HEK293 (cell line): ENCODE results near the gene IGSF1.

Experiments used
- CTCF ChIA-PET: fragments of 350-600 bp; formaldehyde crosslinking; extraction: SDS; loops from one replicate; lab custom pipeline; 2021; ENCODE audit warnings: antibody characterized with exemption; lab: Yijun Ruan, JAX
- POLR2A ChIA-PET: fragments of 300-600 bp; formaldehyde crosslinking; extraction: SDS; loops from one replicate; lab custom pipeline; 2020; ENCODE audit warnings: antibody characterized with exemption, inconsistent platforms; lab: Yijun Ruan, JAX
- H3K27ac ChIP-seq: fragments of 200-500 bp; sonication (Bioruptor generic); 2 replicates; pipeline ENCODE4 v1.5.1; 2014; ENCODE audit warnings: low read depth, low read length, control low read depth, inconsistent platforms; ENCODE audit errors: extremely low read depth
- H3K36me3 ChIP-seq, 2 experiments: fragments of 200-500 bp in 1 of 2; sonication (Bioruptor generic) in 1 of 2; 1 replicate in 1 of 2; 2 replicates in 1 of 2; pipeline ENCODE4 v1.5.1; 2014 to 2017; ENCODE audit warnings: inconsistent platforms in 2 of 2, low read length in 2 of 2; ENCODE audit not compliant: control insufficient read depth in 2 of 2, insufficient read depth in 1 of 2
- H3K4me1 ChIP-seq: fragments of 200-500 bp; sonication (Bioruptor generic); 2 replicates; pipeline ENCODE4 v1.5.1; 2014; ENCODE audit warnings: mild to moderate bottlenecking, low read length, inconsistent platforms; ENCODE audit not compliant: control insufficient read depth, insufficient read depth
- H3K4me3 ChIP-seq: 2 replicates; pipeline ENCODE4 v1.5.1; 2011; ENCODE audit warnings: low read depth, mild to moderate bottlenecking, control low read depth, low read length, moderate library complexity
- H3K9me3 ChIP-seq: fragments of 200-500 bp; sonication (Bioruptor generic); 2 replicates; pipeline ENCODE4 v1.5.1; 2014; ENCODE audit warnings: low read depth, low read length, inconsistent platforms; ENCODE audit not compliant: control insufficient read depth, insufficient read depth
- GLIS2 ChIP-seq: fragments of 450-650 bp; formaldehyde crosslinking; IDR thresholded peaks from 2 replicates; pipeline ENCODE4 v1.5.1; 2016; ENCODE audit warnings: missing biosample characterization, missing genetic modification characterization
- SP2 ChIP-seq: fragments of 450-650 bp; formaldehyde crosslinking; IDR thresholded peaks from 2 replicates; pipeline ENCODE4 v1.5.1; 2016; ENCODE audit warnings: missing biosample characterization, missing genetic modification characterization
- ZFP69B ChIP-seq: fragments of 450-650 bp; formaldehyde crosslinking; IDR thresholded peaks from 2 replicates; pipeline ENCODE4 v1.5.1; 2016; ENCODE audit warnings: missing biosample characterization, missing genetic modification characterization
- ZNF146 ChIP-seq: fragments of 450-650 bp; formaldehyde crosslinking; IDR thresholded peaks from 2 replicates; pipeline ENCODE4 v1.5.1; 2016; ENCODE audit warnings: missing biosample characterization, missing genetic modification characterization
- ZNF280C ChIP-seq: fragments of 450-650 bp; formaldehyde crosslinking; IDR thresholded peaks from 2 replicates; pipeline ENCODE4 v1.5.1; 2016; ENCODE audit warnings: missing biosample characterization, missing genetic modification characterization
- ZNF324 ChIP-seq: fragments of 450-650 bp; formaldehyde crosslinking; IDR thresholded peaks from 2 replicates; pipeline ENCODE4 v1.5.1; 2016; ENCODE audit warnings: missing biosample characterization, missing genetic modification characterization
- ZNF433 ChIP-seq: fragments of 450-650 bp; formaldehyde crosslinking; IDR thresholded peaks from 2 replicates; pipeline ENCODE4 v1.5.1; 2016; ENCODE audit warnings: missing biosample characterization, missing genetic modification characterization, low read depth
- ZNF514 ChIP-seq: fragments of 450-650 bp; formaldehyde crosslinking; IDR thresholded peaks from 2 replicates; pipeline ENCODE4 v1.5.1; 2016; ENCODE audit warnings: missing biosample characterization, missing genetic modification characterization
- ZNF580 ChIP-seq: fragments of 450-650 bp; formaldehyde crosslinking; IDR thresholded peaks from 2 replicates; pipeline ENCODE4 v1.5.1; 2016; ENCODE audit warnings: missing biosample characterization, missing genetic modification characterization
- ZNF600 ChIP-seq: fragments of 450-650 bp; formaldehyde crosslinking; IDR thresholded peaks from 2 replicates; pipeline ENCODE4 v1.5.1; 2016; ENCODE audit warnings: missing biosample characterization, missing genetic modification characterization
- ZNF624 ChIP-seq: fragments of 450-650 bp; formaldehyde crosslinking; IDR thresholded peaks from 2 replicates; pipeline ENCODE4 v1.5.1; 2017; ENCODE audit warnings: missing biosample characterization, missing genetic modification characterization
- ZSCAN16 ChIP-seq: fragments of 450-650 bp; formaldehyde crosslinking; IDR thresholded peaks from 2 replicates; pipeline ENCODE4 v1.5.1; 2016; ENCODE audit warnings: missing biosample characterization, missing genetic modification characterization
- TF ChIP-seq, protein P1 (sequence below): fragments of 450-650 bp; formaldehyde crosslinking; IDR thresholded peaks from 2 replicates; pipeline ENCODE4 v1.5.1; 2016; ENCODE audit warnings: missing biosample characterization, missing genetic modification characterization
- TF ChIP-seq, protein P2 (sequence below): fragments of 450-650 bp; formaldehyde crosslinking; IDR thresholded peaks from 2 replicates; pipeline ENCODE4 v1.5.1; 2016; ENCODE audit warnings: missing biosample characterization, missing genetic modification characterization, low read depth
- TF ChIP-seq, protein P3 (sequence below): fragments of 450-650 bp; formaldehyde crosslinking; IDR thresholded peaks from 2 replicates; pipeline ENCODE4 v1.5.1; 2016; ENCODE audit warnings: missing biosample characterization, missing genetic modification characterization
- TF ChIP-seq, protein P4 (sequence below): fragments of 450-650 bp; formaldehyde crosslinking; IDR thresholded peaks from 2 replicates; pipeline ENCODE4 v1.5.1; 2016; ENCODE audit warnings: missing biosample characterization, missing genetic modification characterization

IGSF1 gene

DNA sequence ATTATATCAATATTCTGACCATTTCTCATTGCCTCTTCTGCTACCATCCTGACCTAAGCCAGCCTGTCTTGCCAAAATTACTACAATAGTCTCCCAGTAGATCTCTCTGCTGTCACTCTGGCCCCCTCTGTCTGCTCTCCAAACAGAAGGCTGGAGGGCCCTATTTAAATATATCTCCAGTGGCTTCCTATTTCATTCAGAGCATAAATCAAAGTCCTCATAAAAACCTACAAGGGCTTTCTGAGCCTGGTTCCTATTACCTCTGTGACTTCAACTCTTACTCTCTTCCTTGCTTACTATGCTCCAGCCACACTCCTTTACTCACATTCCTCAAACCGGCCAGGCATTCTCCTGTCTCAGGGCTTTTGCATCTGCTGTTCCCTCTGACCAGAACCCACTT is 19.0 kb downstream of the IGSF1 start:
- Histone ChIP-seq H3K4me1 (no peaks in the 10 kb centered on the region), H3K36me3 (peaks cover 0 to 3% of the 10 kb centered on the region in 2 experiments; a peak in 1 of 3 replicates), H3K27ac (no peak overlapping the region), H3K9me3 (no peaks in the 10 kb centered on the region), H3K4me3 (no peak overlapping the region)
- TF ChIP-seq SP2 (tag by site-specific recombination) (no peak), ZNF280C (tag by site-specific recombination) (no peak), ZNF146 (tag by site-specific recombination) (no peak), ZNF324 (tag by site-specific recombination) (no peak), ZNF514 (tag by site-specific recombination) (no peak), ZNF433 (tag by site-specific recombination) (no peak), ZNF600 (tag by site-specific recombination) (no peak)
- TF ChIP-seq, protein P1, sequence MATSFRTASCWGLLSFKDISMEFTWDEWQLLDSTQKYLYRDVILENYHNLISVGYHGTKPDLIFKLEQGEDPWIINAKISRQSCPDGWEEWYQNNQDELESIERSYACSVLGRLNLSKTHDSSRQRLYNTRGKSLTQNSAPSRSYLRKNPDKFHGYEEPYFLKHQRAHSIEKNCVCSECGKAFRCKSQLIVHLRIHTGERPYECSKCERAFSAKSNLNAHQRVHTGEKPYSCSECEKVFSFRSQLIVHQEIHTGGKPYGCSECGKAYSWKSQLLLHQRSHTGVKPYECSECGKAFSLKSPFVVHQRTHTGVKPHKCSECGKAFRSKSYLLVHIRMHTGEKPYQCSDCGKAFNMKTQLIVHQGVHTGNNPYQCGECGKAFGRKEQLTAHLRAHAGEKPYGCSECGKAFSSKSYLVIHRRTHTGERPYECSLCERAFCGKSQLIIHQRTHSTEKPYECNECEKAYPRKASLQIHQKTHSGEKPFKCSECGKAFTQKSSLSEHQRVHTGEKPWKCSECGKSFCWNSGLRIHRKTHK (tag by site-specific recombination) = no peak
- TF ChIP-seq, protein P2, sequence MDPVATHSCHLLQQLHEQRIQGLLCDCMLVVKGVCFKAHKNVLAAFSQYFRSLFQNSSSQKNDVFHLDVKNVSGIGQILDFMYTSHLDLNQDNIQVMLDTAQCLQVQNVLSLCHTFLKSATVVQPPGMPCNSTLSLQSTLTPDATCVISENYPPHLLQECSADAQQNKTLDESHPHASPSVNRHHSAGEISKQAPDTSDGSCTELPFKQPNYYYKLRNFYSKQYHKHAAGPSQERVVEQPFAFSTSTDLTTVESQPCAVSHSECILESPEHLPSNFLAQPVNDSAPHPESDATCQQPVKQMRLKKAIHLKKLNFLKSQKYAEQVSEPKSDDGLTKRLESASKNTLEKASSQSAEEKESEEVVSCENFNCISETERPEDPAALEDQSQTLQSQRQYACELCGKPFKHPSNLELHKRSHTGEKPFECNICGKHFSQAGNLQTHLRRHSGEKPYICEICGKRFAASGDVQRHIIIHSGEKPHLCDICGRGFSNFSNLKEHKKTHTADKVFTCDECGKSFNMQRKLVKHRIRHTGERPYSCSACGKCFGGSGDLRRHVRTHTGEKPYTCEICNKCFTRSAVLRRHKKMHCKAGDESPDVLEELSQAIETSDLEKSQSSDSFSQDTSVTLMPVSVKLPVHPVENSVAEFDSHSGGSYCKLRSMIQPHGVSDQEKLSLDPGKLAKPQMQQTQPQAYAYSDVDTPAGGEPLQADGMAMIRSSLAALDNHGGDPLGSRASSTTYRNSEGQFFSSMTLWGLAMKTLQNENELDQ (tag by site-specific recombination) = no peak
- TF ChIP-seq, protein P3, sequence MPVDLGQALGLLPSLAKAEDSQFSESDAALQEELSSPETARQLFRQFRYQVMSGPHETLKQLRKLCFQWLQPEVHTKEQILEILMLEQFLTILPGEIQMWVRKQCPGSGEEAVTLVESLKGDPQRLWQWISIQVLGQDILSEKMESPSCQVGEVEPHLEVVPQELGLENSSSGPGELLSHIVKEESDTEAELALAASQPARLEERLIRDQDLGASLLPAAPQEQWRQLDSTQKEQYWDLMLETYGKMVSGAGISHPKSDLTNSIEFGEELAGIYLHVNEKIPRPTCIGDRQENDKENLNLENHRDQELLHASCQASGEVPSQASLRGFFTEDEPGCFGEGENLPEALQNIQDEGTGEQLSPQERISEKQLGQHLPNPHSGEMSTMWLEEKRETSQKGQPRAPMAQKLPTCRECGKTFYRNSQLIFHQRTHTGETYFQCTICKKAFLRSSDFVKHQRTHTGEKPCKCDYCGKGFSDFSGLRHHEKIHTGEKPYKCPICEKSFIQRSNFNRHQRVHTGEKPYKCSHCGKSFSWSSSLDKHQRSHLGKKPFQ (tag by site-specific recombination) = no peak
- POLR2A ChIA-PET = no interaction called here
- CTCF ChIA-PET = no interaction called here

DNA sequence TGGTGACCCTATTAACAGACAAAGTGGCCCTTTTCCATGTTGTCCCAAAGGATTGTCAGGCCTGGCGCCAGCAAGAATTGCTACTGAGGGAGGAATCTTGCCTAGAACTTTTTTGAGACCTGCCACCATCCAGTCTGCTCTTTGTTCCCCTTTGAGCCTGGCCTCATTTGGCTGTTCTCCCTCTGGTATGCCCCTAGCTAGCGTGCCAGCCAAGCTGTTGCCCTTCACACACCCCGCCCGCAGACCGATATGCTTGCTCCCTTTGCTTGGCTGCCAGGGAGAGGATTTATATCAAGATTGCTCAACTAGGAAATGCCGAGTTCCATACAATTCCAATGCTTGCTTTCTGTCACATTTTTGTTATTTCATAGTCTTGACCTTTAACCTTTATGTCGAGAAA is 24.4 kb downstream of the IGSF1 start:
- Histone ChIP-seq H3K27ac (no peak overlapping the region), H3K36me3 (no peaks in the 10 kb centered on the region), H3K4me3 (no peak overlapping the region), H3K4me1 (no peaks in the 10 kb centered on the region), H3K9me3 (no peaks in the 10 kb centered on the region)
- CTCF ChIA-PET = no interaction called here
- TF ChIP-seq ZNF324 (tag by site-specific recombination) (no peak), GLIS2 (tag by site-specific recombination) (no peak), ZNF580 (tag by site-specific recombination) (no peak), ZNF624 (tag by site-specific recombination) (no peak), ZFP69B (tag by site-specific recombination) (no peak), ZSCAN16 (tag by site-specific recombination) (no peak)
- TF ChIP-seq, protein P4, sequence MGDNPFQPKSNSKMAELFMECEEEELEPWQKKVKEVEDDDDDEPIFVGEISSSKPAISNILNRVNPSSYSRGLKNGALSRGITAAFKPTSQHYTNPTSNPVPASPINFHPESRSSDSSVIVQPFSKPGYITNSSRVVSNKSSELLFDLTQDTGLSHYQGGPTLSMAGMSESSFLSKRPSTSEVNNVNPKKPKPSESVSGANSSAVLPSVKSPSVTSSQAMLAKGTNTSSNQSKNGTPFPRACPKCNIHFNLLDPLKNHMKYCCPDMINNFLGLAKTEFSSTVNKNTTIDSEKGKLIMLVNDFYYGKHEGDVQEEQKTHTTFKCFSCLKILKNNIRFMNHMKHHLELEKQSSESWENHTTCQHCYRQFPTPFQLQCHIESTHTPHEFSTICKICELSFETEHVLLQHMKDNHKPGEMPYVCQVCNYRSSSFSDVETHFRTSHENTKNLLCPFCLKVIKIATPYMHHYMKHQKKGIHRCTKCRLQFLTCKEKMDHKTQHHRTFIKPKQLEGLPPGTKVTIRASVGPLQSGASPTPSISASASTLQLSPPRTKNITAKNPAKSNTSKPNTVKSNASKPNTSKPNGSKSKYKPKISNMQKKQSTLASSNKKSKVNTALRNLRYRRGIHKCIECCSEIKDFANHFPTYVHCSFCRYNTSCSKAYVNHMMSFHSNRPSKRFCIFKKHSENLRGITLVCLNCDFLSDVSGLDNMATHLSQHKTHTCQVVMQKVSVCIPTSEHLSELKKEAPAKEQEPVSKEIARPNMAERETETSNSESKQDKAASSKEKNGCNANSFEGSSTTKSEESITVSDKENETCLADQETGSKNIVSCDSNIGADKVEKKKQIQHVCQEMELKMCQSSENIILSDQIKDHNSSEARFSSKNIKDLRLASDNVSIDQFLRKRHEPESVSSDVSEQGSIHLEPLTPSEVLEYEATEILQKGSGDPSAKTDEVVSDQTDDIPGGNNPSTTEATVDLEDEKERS (tag by site-specific recombination) = no peak
- POLR2A ChIA-PET = no interaction called here
